CD4-positive, alpha-beta memory T cell (primary cell): ENCODE results near the gene ITGA8. TPM values are rescaled to one million over a fixed set of nuclear protein-coding genes. Genes with fewer than 3 reads are reported as not detected.
"Not testable (repeated sequence)": the region's sequence is repeated elsewhere in the genome, so short reads cannot be mapped to it uniquely, and the experiment has no call there.

ENCODE experiments used
- CTCF ChIA-PET: fragments of 350-600 bp; sonication (Branson Sonifier 250); formaldehyde crosslinking; loops from one replicate; lab custom pipeline; 2021; ENCODE audit warnings: inconsistent platforms; ENCODE audit not compliant: partially characterized antibody; lab: Charles Lee
- POLR2A ChIA-PET: fragments of 350-600 bp; sonication (Branson Sonifier 250); formaldehyde crosslinking; loops from one replicate; lab custom pipeline; 2021; ENCODE audit not compliant: partially characterized antibody; lab: Charles Lee
- DNase-seq, 5 donors: peaks; one replicate each; pipeline versions ENCODE4 v3.0.0 to v3.0.0-alpha.2; 2020 to 2022; ENCODE audit warnings: mixed read lengths in 1 of 5
- H3K27ac ChIP-seq: one replicate; pipeline ENCODE4 v1.7.0; 2013; ENCODE audit warnings: low read depth, low read length
- H3K27me3 ChIP-seq: 2 replicates; pipeline ENCODE4 v1.7.0; 2013; ENCODE audit warnings: mild to moderate bottlenecking, low read length, moderate library complexity; ENCODE audit not compliant: insufficient read depth
- H3K36me3 ChIP-seq: 2 replicates; pipeline ENCODE4 v1.7.0; 2013; ENCODE audit warnings: mild to moderate bottlenecking, low read length, moderate library complexity; ENCODE audit not compliant: insufficient read depth
- H3K4me1 ChIP-seq: 2 replicates; pipeline ENCODE4 v1.7.0; 2013; ENCODE audit warnings: mild to moderate bottlenecking, low read length, moderate library complexity; ENCODE audit not compliant: insufficient read depth
- H3K4me3 ChIP-seq, 2 donors: one replicate each; pipeline ENCODE4 v1.7.0; 2013; ENCODE audit warnings: low read length in 2 of 2, mild to moderate bottlenecking in 1 of 2
- H3K9me3 ChIP-seq, 2 donors: one replicate each; pipeline ENCODE4 v1.7.0; 2013; ENCODE audit warnings: low read length in 2 of 2, control low read depth in 1 of 2; ENCODE audit not compliant: control insufficient read depth in 1 of 2
- H3K27ac Mint-ChIP-seq, 7 donors: one replicate each; pipeline ENCODE4 v1.8.0; 2020 to 2021; ENCODE audit warnings: mixed read lengths in 7 of 7, mild to moderate bottlenecking in 6 of 7, inconsistent platforms in 3 of 7, moderate library complexity in 3 of 7
- H3K27me3 Mint-ChIP-seq, 2 donors: one replicate each; pipeline ENCODE4 v1.8.0; 2020 to 2021; ENCODE audit warnings: mixed read lengths in 2 of 2
- H3K36me3 Mint-ChIP-seq, 2 donors: one replicate each; pipeline ENCODE4 v1.8.0; 2020 to 2021; ENCODE audit warnings: mixed read lengths in 2 of 2, inconsistent platforms in 1 of 2, mild to moderate bottlenecking in 1 of 2
- H3K4me1 Mint-ChIP-seq, 4 donors: one replicate each; pipeline ENCODE4 v1.8.0; 2020 to 2021; ENCODE audit warnings: mixed read lengths in 4 of 4, mild to moderate bottlenecking in 1 of 4
- H3K4me3 Mint-ChIP-seq, 8 donors: one replicate each; pipeline ENCODE4 v1.8.0; 2020 to 2021; ENCODE audit warnings: mixed read lengths in 8 of 8, mild to moderate bottlenecking in 7 of 8, moderate library complexity in 6 of 8, inconsistent platforms in 3 of 8
- H3K9me3 Mint-ChIP-seq, 8 donors: one replicate each; pipeline ENCODE4 v1.8.0; 2020 to 2021; ENCODE audit warnings: mixed read lengths in 8 of 8, mild to moderate bottlenecking in 5 of 8, inconsistent platforms in 3 of 8, moderate library complexity in 1 of 8
- intact Hi-C: fragments of 100-400 bp; cut with micrococcal nuclease; formaldehyde crosslinking; loops from one replicate; pipeline ENCODE4 v1.15.1; 2023
- polyA plus RNA-seq, 2 donors: library from polyadenylated mRNA; unstranded; fragments of 300-500 nt; fragmentation: Illumina TruSeq; gene quantifications; one replicate each; pipeline ENCODE4 v1.2.3, GENCODE V29; 2021
- total RNA-seq, 2 experiments: library from RNA; stranded (reverse); gene quantifications; one replicate each; pipeline ENCODE4 v1.2.3, GENCODE V29; 2021

Gene ITGA8
- total and polyA plus RNA-seq, 4 experiments from 2014 or later: not detected

DNA sequence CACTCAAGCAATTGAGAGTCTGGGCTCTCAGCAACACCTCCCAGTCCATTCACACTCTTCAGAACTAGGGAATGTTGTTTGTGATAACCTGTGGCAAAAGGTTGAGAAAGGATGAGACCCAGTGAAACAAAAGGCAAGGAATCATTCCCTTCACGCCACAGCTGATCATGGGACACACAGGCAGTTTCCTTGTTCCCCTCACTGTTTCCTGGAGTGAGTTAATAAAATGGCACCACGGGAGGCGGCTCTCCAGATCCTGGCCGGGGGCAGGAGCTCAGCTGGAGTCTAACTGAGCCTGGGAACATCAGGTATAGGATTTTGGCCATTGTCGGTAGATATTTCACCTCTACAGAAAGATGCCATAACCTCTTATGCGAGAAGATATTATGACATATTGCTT, 241.3 kb downstream of the ITGA8 start:
- H3K27me3 Mint-ChIP-seq: peaks cover 13 to 35% of the 10 kb centered on the region in 2 donors
- CTCF ChIA-PET: interaction anchor here (1.6 kb wide), 1 partner anchor 9 kb away, joined by 3 read pairs; no protein-coding TSS in a partner anchor

GRCh38 chr10:15476337-15476736, 243.4 kb downstream of the ITGA8 start:
- H3K36me3 ChIP-seq: no peaks in the 10 kb centered on the region
- no peaks in the 10 kb centered on the region for H3K27me3 ChIP-seq
- H3K9me3 Mint-ChIP-seq: peaks cover 0 to 6% (median 2%) of the 10 kb centered on the region in 8 donors
- intact Hi-C loops: no loop called here
- no peaks in the 10 kb centered on the region for H3K36me3 Mint-ChIP-seq
- H3K27ac ChIP-seq: no peak overlapping the region
- H3K4me3 Mint-ChIP-seq: no peak overlapping the region
- H3K27me3 Mint-ChIP-seq: peaks cover 17 to 39% of the 10 kb centered on the region in 2 donors
- no peaks in the 10 kb centered on the region for H3K4me1 ChIP-seq
- ChIA-PET POLR2A (no interaction called here), CTCF (interaction anchor here (1.1 kb wide), 1 partner anchor 43 kb away, joined by 5 read pairs; no protein-coding TSS in a partner anchor)
- H3K4me1 Mint-ChIP-seq: no peaks in the 10 kb centered on the region
- no peak overlapping the region for H3K4me3 ChIP-seq
- H3K9me3 ChIP-seq: no peaks in the 10 kb centered on the region
- no peak for DNase-seq
- no peak overlapping the region for H3K27ac Mint-ChIP-seq

More for the DNA sequence above, 241.3 kb downstream of the ITGA8 start:
- Mint-ChIP-seq H3K4me3 (no peak overlapping the region), H3K9me3 (peaks cover 0 to 6% (median 2%) of the 10 kb centered on the region in 8 donors), H3K36me3 (no peaks in the 10 kb centered on the region), H3K27ac (no peak overlapping the region), H3K4me1 (no peaks in the 10 kb centered on the region)
- H3K4me3 ChIP-seq: no peak overlapping the region
- H3K36me3 ChIP-seq: no peaks in the 10 kb centered on the region
- H3K27me3 ChIP-seq: no peaks in the 10 kb centered on the region
- no peak overlapping the region for H3K27ac ChIP-seq
- no peaks in the 10 kb centered on the region for H3K9me3 ChIP-seq
- H3K4me1 ChIP-seq: no peaks in the 10 kb centered on the region
- POLR2A ChIA-PET: no interaction called here
- intact Hi-C loops: no loop called here
- no peak for DNase-seq

DNA sequence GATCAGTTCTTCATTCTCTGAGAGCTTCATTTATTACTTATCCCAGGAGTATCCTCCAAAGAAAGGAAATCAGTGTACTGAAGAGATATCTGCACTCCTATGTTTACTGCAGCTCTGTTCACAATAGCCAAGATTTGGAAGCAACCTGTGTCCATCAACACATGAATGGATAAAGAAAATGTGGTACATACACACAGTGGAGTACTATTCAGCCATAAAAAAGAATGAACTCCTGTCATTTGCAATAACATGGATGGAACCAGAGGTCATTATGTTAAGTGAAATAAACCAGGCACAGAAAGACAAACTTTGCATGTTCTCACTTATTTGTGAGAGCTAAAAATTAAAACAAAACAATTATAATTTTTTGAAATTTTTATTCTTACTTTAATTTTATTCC, 244.3 kb downstream of the ITGA8 start:
- CTCF ChIA-PET: interaction anchor here (1.1 kb wide), 1 partner anchor 42 kb away, joined by 5 read pairs; no protein-coding TSS in a partner anchor
- POLR2A ChIA-PET: not testable (repeated sequence)
- H3K27me3 Mint-ChIP-seq: peaks cover 18 to 35% of the 10 kb centered on the region in 2 donors

GRCh38 chr10:15474671-15475070, 245.1 kb downstream of the ITGA8 start:
- peaks cover 0 to 5% (median 2%) of the 10 kb centered on the region in 8 donors for H3K9me3 Mint-ChIP-seq
- no peaks in the 10 kb centered on the region for H3K27me3 ChIP-seq
- no peak overlapping the region for H3K27ac ChIP-seq
- no peak for DNase-seq
- no peaks in the 10 kb centered on the region for H3K36me3 ChIP-seq
- H3K4me3 ChIP-seq: no peak overlapping the region
- no peak overlapping the region for H3K27ac Mint-ChIP-seq
- peaks cover 18 to 31% of the 10 kb centered on the region in 2 donors for H3K27me3 Mint-ChIP-seq
- H3K9me3 ChIP-seq: no peaks in the 10 kb centered on the region
- no peaks in the 10 kb centered on the region for H3K4me1 ChIP-seq
- intact Hi-C loops: no loop called here
- no peaks in the 10 kb centered on the region for H3K4me1 Mint-ChIP-seq
- ChIA-PET CTCF (no interaction called here), POLR2A (no interaction called here)
- no peaks in the 10 kb centered on the region for H3K36me3 Mint-ChIP-seq
- H3K4me3 Mint-ChIP-seq: no peak overlapping the region

More for the DNA sequence above, 244.3 kb downstream of the ITGA8 start:
- H3K36me3 ChIP-seq, H3K4me1 Mint-ChIP-seq, H3K9me3 Mint-ChIP-seq, H3K27ac Mint-ChIP-seq, H3K4me1 ChIP-seq, H3K36me3 Mint-ChIP-seq, H3K4me3 ChIP-seq, DNase-seq, H3K4me3 Mint-ChIP-seq, H3K27ac ChIP-seq, H3K27me3 ChIP-seq, intact Hi-C loops, H3K9me3 ChIP-seq: not testable (repeated sequence)

GRCh38 chr10:15473396-15473767, 246.3 kb downstream of the ITGA8 start:
- Mint-ChIP-seq H3K36me3 (no peaks in the 10 kb centered on the region), H3K4me3 (no peak overlapping the region), H3K27ac (no peak overlapping the region), H3K27me3 (peaks cover 18 to 28% of the 10 kb centered on the region in 2 donors), H3K4me1 (no peaks in the 10 kb centered on the region), H3K9me3 (peaks cover 0 to 5% (median 3%) of the 10 kb centered on the region in 8 donors)
- POLR2A ChIA-PET: no interaction called here
- no peaks in the 10 kb centered on the region for H3K36me3 ChIP-seq
- intact Hi-C loops: no loop called here
- H3K27me3 ChIP-seq: no peaks in the 10 kb centered on the region
- no peak for DNase-seq
- no peaks in the 10 kb centered on the region for H3K4me1 ChIP-seq
- H3K9me3 ChIP-seq: no peaks in the 10 kb centered on the region
- no peak overlapping the region for H3K27ac ChIP-seq
- no peak overlapping the region for H3K4me3 ChIP-seq
- CTCF ChIA-PET: no interaction called here

DNA sequence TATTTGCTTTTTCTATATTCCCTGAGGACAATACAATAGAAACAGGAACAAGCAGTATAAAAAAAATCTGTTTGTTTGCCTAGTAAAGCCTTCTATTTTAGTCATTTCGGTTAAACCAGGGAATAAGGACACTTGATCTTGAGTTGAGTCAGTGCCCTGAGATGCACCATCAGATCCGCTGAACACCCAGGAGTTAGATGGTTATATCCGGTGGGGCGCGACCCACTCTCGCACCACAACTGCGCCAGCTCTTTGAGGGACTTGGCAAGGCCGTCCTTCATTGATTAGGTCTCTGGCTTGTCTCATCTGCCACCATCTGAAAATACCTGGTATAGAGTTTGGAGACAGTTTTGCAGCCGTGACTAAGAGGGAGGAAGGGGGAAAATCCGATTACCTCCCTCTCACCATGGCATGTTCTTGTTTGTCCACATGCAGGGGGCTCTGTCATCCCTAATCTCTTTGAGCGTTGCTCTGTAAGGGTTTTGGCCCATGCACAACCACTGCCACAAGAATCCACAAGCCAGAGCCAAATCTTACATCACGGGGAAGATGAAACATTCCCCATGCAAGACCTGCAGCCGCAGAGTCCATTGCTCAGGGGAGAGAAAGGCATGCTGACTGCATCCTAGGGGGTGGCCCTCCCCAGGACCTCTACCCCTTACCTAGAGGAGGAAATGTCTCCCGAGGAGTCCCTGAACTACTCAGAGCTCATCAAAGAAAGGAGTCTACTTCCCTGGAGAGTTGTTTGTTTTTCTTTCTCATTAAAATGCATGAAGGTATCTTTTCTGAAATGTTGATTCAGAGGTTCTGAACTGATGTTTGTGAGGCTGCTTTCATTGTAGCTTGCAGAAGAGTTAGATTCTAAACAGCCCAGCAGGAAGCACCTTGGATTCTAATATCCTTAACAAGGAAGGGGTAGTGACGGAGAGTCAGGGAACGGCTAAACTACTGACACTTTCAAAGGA, 247.0 kb downstream of the ITGA8 start:
- Histone ChIP-seq H3K4me3 (no peak overlapping the region), H3K4me1 (no peaks in the 10 kb centered on the region), H3K27ac (no peak overlapping the region), H3K36me3 (no peaks in the 10 kb centered on the region), H3K27me3 (no peaks in the 10 kb centered on the region), H3K9me3 (no peaks in the 10 kb centered on the region)
- Mint-ChIP-seq H3K4me3 (no peak overlapping the region), H3K4me1 (no peaks in the 10 kb centered on the region), H3K9me3 (peaks cover 0 to 5% (median 3%) of the 10 kb centered on the region in 8 donors), H3K36me3 (no peaks in the 10 kb centered on the region), H3K27ac (no peak overlapping the region), H3K27me3 (peaks cover 18 to 28% of the 10 kb centered on the region in 2 donors)
- ChIA-PET CTCF (no interaction called here), POLR2A (no interaction called here)
- intact Hi-C loops: no loop called here
- no peak for DNase-seq

DNA sequence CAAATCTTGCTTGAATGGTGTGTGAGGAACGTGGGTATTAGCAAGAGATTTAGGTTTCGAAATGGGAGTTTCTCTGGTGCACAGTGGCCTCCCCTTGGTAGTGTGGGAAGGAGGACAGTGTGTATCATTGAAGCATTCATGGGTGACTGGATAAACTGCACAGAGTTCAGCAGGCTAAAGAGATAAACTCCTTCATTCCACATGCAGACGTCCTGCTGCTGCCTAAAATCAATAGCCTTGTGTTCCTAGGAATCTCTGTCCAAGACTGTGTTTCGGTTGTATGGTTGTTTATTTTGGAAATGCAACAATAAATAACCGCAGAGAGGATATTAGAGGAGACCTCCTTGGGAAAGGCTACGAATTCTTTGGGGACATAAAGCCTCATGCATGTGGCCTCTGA, 247.7 kb downstream of the ITGA8 start:
- Mint-ChIP-seq H3K4me1 (no peaks in the 10 kb centered on the region), H3K27me3 (peaks cover 14 to 24% of the 10 kb centered on the region in 2 donors), H3K27ac (no peak overlapping the region), H3K9me3 (peaks cover 0 to 5% (median 3%) of the 10 kb centered on the region in 8 donors), H3K4me3 (no peak overlapping the region), H3K36me3 (no peaks in the 10 kb centered on the region)
- Histone ChIP-seq H3K4me3 (no peak overlapping the region), H3K9me3 (no peaks in the 10 kb centered on the region), H3K4me1 (no peaks in the 10 kb centered on the region), H3K27ac (no peak overlapping the region), H3K27me3 (no peaks in the 10 kb centered on the region), H3K36me3 (no peaks in the 10 kb centered on the region)
- intact Hi-C loops: no loop called here
- ChIA-PET POLR2A (no interaction called here), CTCF (no interaction called here)
- no peak for DNase-seq
